HepG2 (cell line): Measurements from ENCODE around the gene MAD2L2.

Source experiments
- ATM ChIP-seq: fragments of 450-650 bp; IDR thresholded peaks from 2 replicates; pipeline ENCODE4 v1.7.1; 2017; ENCODE audit warnings: mild to moderate bottlenecking, borderline replicate concordance
- CTCF ChIP-seq: sonication (generic); formaldehyde crosslinking; IDR thresholded peaks from 2 replicates; pipeline ENCODE4 v1.5.0; 2020; ENCODE audit warnings: mild to moderate bottlenecking, missing genetic modification reagents, moderate library complexity
- ESRRA ChIP-seq: sonication (generic); formaldehyde crosslinking; IDR thresholded peaks from 2 replicates; pipeline ENCODE4 v1.5.1; 2020; ENCODE audit warnings: mild to moderate bottlenecking, low read depth, missing genetic modification reagents
- KLF6 ChIP-seq: IDR thresholded peaks from 2 replicates; pipeline ENCODE4 v1.8.0; 2016; ENCODE audit warnings: missing biosample characterization, missing genetic modification reagents
- PHB2 ChIP-seq: fragments of 450-650 bp; IDR thresholded peaks from 2 replicates; pipeline ENCODE4 v1.6.1; 2018; ENCODE audit not compliant: partially characterized antibody
- PHF8 ChIP-seq: sonication (generic); formaldehyde crosslinking; IDR thresholded peaks from 2 replicates; pipeline ENCODE4 v1.5.0; 2020; ENCODE audit warnings: missing genetic modification reagents
- TFAP4 ChIP-seq: sonication (generic); IDR thresholded peaks from 2 replicates; pipeline ENCODE4 v1.6.1; 2016; ENCODE audit warnings: low read depth, borderline replicate concordance
- ZBTB1 ChIP-seq: sonication (generic); formaldehyde crosslinking; IDR thresholded peaks from 2 replicates; pipeline ENCODE4 v1.4.0; 2020; ENCODE audit warnings: missing genetic modification reagents, borderline replicate concordance
- ZNF18 ChIP-seq: sonication (generic); formaldehyde crosslinking; IDR thresholded peaks from 2 replicates; pipeline ENCODE4 v1.8.0; 2022; ENCODE audit warnings: mild to moderate bottlenecking, missing genetic modification reagents; ENCODE audit not compliant: insufficient replicate concordance
- ZNF501 ChIP-seq: sonication (generic); formaldehyde crosslinking; IDR thresholded peaks from 2 replicates; pipeline ENCODE4 v1.5.1; 2020; ENCODE audit warnings: mild to moderate bottlenecking, moderate library complexity, missing genetic modification reagents
- ZNF572 ChIP-seq: sonication (generic); formaldehyde crosslinking; IDR thresholded peaks from 2 replicates; pipeline ENCODE4 v1.5.1; 2020; ENCODE audit warnings: mild to moderate bottlenecking, missing genetic modification reagents
- ZNF629 ChIP-seq: sonication (generic); formaldehyde crosslinking; conservative IDR thresholded peaks from 2 replicates; pipeline ENCODE4 v1.5.0; 2020; ENCODE audit warnings: missing genetic modification reagents
- ZNF704 ChIP-seq: sonication (generic); formaldehyde crosslinking; IDR thresholded peaks from 2 replicates; pipeline ENCODE4 v1.8.1; 2023; ENCODE audit warnings: mild to moderate bottlenecking, inconsistent platforms, moderate library complexity, missing genetic modification reagents, borderline replicate concordance

- TF ChIP-seq PHB2, result no peak
- no peak for TF ChIP-seq ATM
- TF ChIP-seq ZNF501 (CRISPR knock-in tag), result no peak
- no peak for TF ChIP-seq ESRRA (CRISPR knock-in tag)
- TF ChIP-seq ZNF572 (CRISPR knock-in tag), result no peak
- TF ChIP-seq TFAP4, result no peak
- TF ChIP-seq ZNF18 (CRISPR knock-in tag), result no peak
- no peak for TF ChIP-seq ZNF629 (CRISPR knock-in tag)
- TF ChIP-seq ZBTB1 (CRISPR knock-in tag), result no peak
- TF ChIP-seq ZNF704, result no peak
- TF ChIP-seq PHF8 (CRISPR knock-in tag), result no peak
- no peak for TF ChIP-seq CTCF (CRISPR knock-in tag)
- TF ChIP-seq KLF6 (CRISPR knock-in tag), result no peak
These were observed 23.2 kb upstream of the MAD2L2 start for GRCh38 chr1:11704194-11704529.
